SKM-1 treated with dmso at 0.1 percent for 144 hours (cell line): Measurements from ENCODE around the gene CLEC1A.
A peak's percentile ranks its signal among the peaks of the same experiment; 100 is the strongest.
"Not testable (repeated sequence)": the region's sequence is repeated elsewhere in the genome, so short reads cannot be mapped to it uniquely, and the experiment has no call there.

Source experiments
- DNase-seq: peaks from one replicate; lab custom pipeline; 2025; ENCODE audit not compliant: unreplicated experiment; lab: John Stamatoyannopoulos, UW

CLEC1A gene

DNA sequence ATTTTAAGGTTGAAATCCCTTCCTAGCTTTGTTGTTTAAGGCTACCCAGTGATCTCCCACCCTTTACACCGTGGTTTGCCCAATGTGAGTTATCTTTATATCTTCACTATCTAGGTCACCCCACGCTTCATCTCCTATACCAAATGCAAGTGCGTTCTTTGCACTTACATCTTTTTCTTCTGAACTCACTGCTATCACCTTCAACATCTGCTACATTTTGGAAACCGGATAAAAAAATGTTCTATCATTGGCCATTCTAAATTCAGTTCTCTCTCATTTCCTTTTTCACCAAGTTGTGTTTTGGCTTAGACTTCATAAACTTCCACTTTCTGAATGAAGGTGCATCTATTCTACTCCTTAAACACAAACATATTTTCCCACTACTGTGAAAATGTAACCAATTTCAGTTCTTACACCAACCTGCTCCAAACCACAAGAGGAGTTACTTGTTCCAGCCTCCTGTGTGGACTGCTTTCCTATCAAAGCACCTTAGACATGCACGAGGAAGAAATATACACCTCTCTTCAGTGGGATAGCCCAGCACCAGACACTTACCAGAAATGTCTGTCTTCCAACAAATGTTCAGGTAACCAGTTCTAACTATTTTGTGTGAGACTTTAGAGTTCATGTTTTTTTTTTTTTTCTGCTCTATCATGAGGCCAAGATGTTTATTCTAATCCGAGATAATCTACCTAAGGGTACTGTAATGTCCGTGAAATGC lies 46.4 kb downstream of the CLEC1A start:
- DNase-seq: no peak

GRCh38 chr12:10048526-10048925 lies 50.3 kb downstream of the CLEC1A start:
- DNase-seq: no peak

DNA sequence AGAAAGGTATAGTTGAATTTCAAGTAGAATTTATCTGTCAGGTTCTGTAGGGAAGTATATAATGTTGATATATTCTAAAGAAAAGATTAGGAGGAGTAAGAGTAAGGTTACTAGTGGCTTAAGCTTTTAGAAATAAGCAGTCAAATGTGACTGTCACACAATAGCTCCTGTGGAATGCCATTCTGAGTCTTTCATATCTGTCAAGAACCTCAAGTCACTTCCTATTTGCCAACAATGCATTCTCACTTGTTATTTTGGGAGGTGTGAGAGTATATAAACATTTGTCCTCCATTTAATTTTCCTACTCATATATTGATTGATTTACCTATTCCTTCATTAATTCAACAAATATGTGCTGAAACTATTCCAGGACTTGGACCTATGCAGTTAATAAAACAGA lies 56.6 kb downstream of the CLEC1A start:
- DNase-seq: no peak

GRCh38 chr12:10033783-10034545 lies 64.8 kb downstream of the CLEC1A start:
- no peak for DNase-seq

DNA sequence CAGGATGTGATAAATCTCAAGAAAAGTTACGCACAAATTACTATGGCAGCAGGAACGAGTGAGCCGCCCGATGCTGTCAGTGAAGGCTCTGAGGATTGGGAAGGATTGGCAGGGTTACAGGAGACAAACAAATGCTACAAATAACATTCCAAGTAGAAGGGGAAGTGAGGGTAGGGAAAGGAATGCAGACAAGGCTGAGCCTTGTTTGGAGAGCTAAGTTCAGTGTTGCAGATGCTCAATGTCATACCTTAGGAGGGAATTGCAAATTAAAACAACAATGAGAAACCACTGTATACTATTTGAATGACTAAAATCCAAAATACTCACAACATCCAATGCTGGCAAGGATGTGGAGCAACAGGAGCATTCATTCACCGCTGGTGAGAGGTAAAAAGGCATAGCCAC lies 67.0 kb downstream of the CLEC1A start:
- no peak for DNase-seq

DNA sequence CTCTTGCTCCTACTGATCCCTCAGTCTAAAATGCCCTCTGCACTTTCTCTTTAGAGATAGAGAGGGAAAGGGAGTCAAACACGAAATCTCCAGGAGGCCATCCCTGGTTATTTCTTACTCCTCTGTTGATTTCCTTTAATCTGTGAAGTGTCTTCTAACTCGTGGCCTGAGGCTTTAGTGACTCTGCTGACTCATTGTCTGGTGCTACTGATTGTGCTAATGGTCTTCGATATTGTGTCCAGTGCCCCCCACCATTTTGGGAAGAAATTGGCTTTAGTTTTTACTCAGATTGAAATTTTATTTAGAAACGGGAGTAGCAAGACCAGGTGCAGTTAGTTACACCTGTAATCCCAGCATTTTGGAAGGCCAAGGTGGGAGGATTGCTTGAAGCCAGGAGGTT lies 67.5 kb downstream of the CLEC1A start:
- DNase-seq: no peak

- DNase-seq: no peak
Measured at GRCh38 chr12:10030446-10030845, 68.3 kb downstream of the CLEC1A start, which contains the start of gene CLEC9A. Gene CLEC9A, plus strand, starts transcription at chr12:10030682. Its CDS starts 22,006 bp downstream, at chr12:10052688.

- DNase-seq: peak; percentile 63
Measured at GRCh38 chr12:10027721-10028120, 71.1 kb downstream of the CLEC1A start.

GRCh38 chr12:10027311-10027710 lies 71.5 kb downstream of the CLEC1A start:
- DNase-seq: no peak

GRCh38 chr12:10026666-10027065 lies 72.1 kb downstream of the CLEC1A start:
- not testable (repeated sequence) for DNase-seq

GRCh38 chr12:10025236-10025635 lies 73.5 kb downstream of the CLEC1A start:
- DNase-seq: no peak

DNA sequence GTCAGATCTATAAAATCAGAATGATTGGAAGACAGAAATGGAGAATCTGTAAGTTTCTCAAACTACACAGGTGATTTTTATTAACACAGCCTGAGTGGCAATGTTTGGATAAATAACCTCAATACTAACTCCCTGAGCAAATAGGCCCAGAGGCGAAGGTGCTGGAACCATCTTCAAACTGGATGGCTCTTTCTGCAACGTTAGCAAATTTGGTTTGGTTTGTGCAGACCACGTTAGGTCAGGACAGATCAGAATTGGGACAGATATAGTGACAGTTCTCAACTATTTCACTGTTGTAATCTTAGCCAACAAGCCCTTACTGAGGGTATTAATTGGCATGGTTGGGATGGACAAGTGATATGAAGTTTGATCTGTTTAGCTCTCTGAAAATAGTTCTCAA lies 77.4 kb downstream of the CLEC1A start:
- no peak for DNase-seq
